GM18907 (cell line): ENCODE results near the gene CAMK2D.

ENCODE experiments used
- ATAC-seq: cut with Tn5 transposase; IDR thresholded peaks from one replicate; pipeline ENCODE4 v1.9.1; 2021; ENCODE audit warnings: mild to moderate bottlenecking, moderate library complexity; ENCODE audit not compliant: unreplicated experiment

The CAMK2D gene

GRCh38 chr4:113407409-113407808 lies 354.1 kb downstream of the CAMK2D start:
- no peak for ATAC-seq

GRCh38 chr4:113406723-113407016 lies 354.9 kb downstream of the CAMK2D start:
- no peak for ATAC-seq

GRCh38 chr4:113405874-113406722 lies 355.4 kb downstream of the CAMK2D start:
- ATAC-seq, result no peak

- ATAC-seq, result no peak
Observed at GRCh38 chr4:113404841-113405240, 356.7 kb downstream of the CAMK2D start.

- no peak for ATAC-seq
Observed at GRCh38 chr4:113404167-113404571, 357.4 kb downstream of the CAMK2D start.
